Subcutaneous adipose tissue (tissue), 4 donors: Measurements from ENCODE around the gene NLRC3. TPM values are rescaled to one million over a fixed set of nuclear protein-coding genes. Genes with fewer than 3 reads are reported as not detected.

Experiments used
- CTCF ChIP-seq: fragments of 450-650 bp; IDR thresholded peaks from one replicate; pipeline ENCODE4 v1.5.1; 2016; ENCODE audit warnings: low read depth, mild to moderate bottlenecking, control low read depth, antibody characterized with exemption, moderate library complexity
- total RNA-seq, 4 donors: library from RNA; depleted of rRNA; stranded (reverse); fragments of >200 nt; gene quantifications; one replicate each; pipeline ENCODE4 v1.1.0, GENCODE V29; 2016

Gene NLRC3, protein sequence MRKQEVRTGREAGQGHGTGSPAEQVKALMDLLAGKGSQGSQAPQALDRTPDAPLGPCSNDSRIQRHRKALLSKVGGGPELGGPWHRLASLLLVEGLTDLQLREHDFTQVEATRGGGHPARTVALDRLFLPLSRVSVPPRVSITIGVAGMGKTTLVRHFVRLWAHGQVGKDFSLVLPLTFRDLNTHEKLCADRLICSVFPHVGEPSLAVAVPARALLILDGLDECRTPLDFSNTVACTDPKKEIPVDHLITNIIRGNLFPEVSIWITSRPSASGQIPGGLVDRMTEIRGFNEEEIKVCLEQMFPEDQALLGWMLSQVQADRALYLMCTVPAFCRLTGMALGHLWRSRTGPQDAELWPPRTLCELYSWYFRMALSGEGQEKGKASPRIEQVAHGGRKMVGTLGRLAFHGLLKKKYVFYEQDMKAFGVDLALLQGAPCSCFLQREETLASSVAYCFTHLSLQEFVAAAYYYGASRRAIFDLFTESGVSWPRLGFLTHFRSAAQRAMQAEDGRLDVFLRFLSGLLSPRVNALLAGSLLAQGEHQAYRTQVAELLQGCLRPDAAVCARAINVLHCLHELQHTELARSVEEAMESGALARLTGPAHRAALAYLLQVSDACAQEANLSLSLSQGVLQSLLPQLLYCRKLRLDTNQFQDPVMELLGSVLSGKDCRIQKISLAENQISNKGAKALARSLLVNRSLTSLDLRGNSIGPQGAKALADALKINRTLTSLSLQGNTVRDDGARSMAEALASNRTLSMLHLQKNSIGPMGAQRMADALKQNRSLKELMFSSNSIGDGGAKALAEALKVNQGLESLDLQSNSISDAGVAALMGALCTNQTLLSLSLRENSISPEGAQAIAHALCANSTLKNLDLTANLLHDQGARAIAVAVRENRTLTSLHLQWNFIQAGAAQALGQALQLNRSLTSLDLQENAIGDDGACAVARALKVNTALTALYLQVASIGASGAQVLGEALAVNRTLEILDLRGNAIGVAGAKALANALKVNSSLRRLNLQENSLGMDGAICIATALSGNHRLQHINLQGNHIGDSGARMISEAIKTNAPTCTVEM
- 1 to 10 TPM in 2 of 4 donors, under 1 TPM in 2; 0.49 to 1.5 (median 1.0) TPM for total RNA-seq

GRCh38 chr16:3577302-3577752, at the start of gene NLRC3:
Gene NLRC3 (minus strand): TSS chr16:3577403. CDS start chr16:3565036, 12,367 bp downstream.
- TF ChIP-seq CTCF = no peak

GRCh38 chr16:3625911-3626732, 48.9 kb upstream of the NLRC3 start:
- no peak for TF ChIP-seq CTCF

DNA sequence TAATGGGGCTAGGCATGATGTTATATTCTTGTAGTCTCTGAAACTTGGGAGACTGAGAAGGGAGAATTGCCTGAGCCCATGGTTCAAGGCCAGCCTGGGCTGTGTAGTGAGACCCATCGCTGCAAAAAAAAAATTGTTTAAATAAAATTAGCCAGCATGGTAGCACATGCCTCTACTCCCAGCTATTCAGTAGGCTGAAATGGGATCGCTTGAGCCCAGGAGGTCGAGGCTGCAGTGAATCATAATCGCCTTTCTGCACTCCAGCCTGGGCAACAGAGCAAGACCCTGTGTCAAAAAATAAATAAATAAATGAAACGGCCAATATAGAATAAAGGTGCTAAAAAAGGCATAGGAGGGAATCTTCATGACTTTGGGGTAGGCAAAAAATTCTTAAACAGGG, 48.1 kb upstream of the NLRC3 start:
- TF ChIP-seq CTCF = no peak

- no peak for TF ChIP-seq CTCF
Observed at GRCh38 chr16:3623642-3624041, 46.4 kb upstream of the NLRC3 start.

DNA sequence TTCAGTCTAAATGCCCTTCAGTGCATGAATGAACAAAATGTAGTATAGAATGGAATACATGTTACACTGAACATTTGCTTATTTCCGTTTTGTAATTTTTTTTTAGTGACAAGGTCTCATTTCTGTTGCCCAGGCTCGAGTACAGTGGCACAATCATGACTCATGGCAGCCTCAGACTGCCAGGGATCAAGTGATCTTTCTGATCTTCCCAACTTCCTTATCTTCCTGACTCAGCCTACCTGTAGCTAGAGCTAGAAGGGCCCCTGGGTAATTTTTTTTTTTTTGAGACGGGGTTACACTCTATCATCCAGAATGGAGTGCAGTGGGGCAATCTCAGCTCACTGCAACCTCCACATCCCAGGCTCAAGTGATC, 41.6 kb upstream of the NLRC3 start:
- no peak for TF ChIP-seq CTCF

DNA sequence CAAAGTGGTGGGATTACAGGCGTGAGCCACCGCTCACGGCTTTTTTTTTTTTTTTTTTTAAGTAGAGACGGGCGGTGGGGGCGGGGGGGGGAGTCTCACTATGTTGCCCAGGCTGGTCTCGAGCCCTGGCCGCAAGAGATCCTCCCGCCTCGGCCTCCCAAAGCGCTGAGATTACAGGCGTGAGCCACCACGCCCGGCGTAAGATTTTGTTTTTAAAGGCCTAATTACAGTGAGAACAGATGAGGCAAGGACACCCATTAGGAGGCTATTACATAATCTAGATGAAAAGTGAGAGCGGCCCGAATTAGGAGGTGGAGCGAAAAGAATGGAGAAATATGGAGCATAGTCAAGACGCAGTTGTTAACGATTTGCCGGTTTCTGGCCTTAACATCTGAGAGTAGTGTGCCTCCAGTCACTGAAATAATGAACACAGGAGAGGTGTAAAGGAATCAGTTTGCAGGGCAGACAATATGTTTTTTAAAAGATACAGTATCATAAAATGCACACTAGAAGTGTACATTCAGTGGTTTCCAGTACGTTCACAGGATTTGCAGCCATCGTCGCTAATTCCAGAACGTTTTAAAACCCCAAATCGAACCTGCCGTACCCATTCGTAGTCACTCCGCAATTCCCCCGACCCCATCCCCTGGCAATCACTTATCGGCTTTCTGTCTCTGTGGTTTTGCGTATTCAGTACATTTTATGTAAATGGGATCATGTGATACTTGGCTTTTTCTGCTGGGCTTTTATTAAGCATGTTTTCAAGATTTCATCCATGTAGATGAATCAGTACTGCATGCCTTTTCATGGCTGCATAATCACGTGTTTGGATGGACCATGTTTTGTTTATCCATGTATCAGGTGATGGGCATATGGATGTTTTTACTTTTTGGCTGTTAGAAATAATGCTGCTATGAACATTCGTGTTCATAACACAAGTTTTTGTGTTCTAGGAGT, 35.6 kb upstream of the NLRC3 start:
- TF ChIP-seq CTCF = no peak
